ENCODE data around the gene ATG13. TPM values are rescaled to one million over a fixed set of nuclear protein-coding genes. Genes with fewer than 3 reads are reported as not detected.
A peak's percentile ranks its signal among the peaks of the same experiment; 100 is the strongest.

The ATG13 gene
- total RNA-seq, 2 donors from 2014 or later = 54.3 to 172 TPM

DNA sequence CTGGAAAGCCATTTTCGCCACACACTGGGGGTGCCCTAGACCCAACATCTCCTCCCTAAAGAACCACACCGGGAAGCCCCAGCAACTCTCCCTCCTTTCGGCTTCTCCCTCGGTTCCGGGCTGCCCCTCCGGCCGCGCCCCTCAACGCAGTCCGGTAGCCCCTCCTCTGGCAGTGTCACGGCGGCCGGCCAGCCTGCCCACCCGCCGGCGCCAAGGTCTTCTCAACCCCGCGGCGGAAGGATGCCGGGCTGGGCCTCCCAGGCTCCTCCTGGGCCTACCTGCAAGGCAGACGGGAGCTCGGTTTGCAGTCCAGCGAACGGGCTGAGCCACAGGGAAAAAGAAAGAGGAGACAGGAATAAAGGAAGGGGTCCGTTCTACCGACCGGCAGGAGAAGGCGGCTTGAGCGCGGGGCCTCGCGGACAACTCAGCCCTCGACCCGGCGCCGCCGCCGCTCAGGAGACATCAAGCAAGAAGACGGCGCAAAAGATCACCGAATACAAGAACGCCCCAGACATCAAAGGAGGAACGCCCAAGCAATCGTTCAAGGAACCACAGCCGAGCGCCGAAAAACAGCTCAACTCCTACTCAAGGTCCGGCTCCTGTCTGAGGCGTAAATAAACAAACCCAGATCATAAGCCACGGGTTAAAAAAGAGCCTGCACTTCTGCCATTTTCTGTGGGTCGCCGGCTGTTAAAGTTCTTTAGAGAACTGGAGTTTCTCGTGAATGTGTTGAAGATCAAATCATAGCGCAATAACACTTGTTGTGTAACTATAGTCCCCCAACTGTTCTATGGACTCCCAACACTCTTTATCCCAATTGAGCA lies 23.6 kb upstream of the ATG13 start, which contains the start of gene AMBRA1:
Gene AMBRA1 (minus strand): TSS at position 474 of the 824 bp plus-strand sequence. CDS start 45,643 bp downstream, outside the sequence.
- 1% methylated on average over 53 of the region's 54 CpGs for WGBS
- intact Hi-C loops (cut with DNase I) = no loop called here
- Histone ChIP-seq H3K4me1 (replicated peaks) (peaks cover 5% of the 10 kb centered on the region), H3K36me3 (no peaks in the 10 kb centered on the region), H3K27ac (peak within 1 kb of the TSS; percentile 80 to 83), H3K9me3 (no peaks in the 10 kb centered on the region), H3K27me3 (replicated peaks; ENCODE audit: insufficient read depth) (no peaks in the 10 kb centered on the region), H3K4me3 (peak within 1 kb of the TSS; percentile 84 to 89)
- peak; percentile 89 for DNase-seq (ENCODE audit: low spot score)
- TF ChIP-seq POLR2AphosphoS5 (IDR thresholded peaks at IDR 0.05) (peak; percentile 95), POLR2A (IDR thresholded peaks at IDR 0.05) (peak; percentile 65)
- TF ChIP-seq, protein P1, sequence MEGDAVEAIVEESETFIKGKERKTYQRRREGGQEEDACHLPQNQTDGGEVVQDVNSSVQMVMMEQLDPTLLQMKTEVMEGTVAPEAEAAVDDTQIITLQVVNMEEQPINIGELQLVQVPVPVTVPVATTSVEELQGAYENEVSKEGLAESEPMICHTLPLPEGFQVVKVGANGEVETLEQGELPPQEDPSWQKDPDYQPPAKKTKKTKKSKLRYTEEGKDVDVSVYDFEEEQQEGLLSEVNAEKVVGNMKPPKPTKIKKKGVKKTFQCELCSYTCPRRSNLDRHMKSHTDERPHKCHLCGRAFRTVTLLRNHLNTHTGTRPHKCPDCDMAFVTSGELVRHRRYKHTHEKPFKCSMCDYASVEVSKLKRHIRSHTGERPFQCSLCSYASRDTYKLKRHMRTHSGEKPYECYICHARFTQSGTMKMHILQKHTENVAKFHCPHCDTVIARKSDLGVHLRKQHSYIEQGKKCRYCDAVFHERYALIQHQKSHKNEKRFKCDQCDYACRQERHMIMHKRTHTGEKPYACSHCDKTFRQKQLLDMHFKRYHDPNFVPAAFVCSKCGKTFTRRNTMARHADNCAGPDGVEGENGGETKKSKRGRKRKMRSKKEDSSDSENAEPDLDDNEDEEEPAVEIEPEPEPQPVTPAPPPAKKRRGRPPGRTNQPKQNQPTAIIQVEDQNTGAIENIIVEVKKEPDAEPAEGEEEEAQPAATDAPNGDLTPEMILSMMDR (IDR thresholded peaks at IDR 0.05) = peak in 1 of 4 experiments; percentile 14

DNA sequence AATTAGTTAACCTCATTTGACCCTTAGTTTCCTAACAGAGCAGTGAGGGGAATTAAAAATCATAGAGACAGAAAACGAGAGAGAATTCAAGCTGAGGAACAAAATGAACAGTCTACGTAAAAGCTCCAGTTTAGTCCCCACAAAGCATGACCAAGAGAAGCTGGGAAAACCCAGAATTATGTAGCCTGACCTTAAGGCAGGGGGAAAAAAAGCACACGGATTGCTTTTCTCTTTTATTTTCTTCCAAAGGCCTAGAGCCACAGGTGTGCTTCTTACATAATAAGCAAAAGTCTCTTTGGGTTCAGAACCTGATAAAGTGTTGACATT lies 23.0 kb upstream of the ATG13 start:
- Histone ChIP-seq H3K27ac (peak overlapping the region; percentile 80 to 83), H3K4me3 (peak overlapping the region; percentile 84 to 89), H3K27me3 (replicated peaks; ENCODE audit: insufficient read depth) (no peaks in the 10 kb centered on the region), H3K36me3 (no peaks in the 10 kb centered on the region), H3K4me1 (replicated peaks) (peaks cover 5% of the 10 kb centered on the region), H3K9me3 (no peaks in the 10 kb centered on the region)
- no peak for DNase-seq (ENCODE audit: low spot score)
- WGBS = 28% methylated on average over 3 of the region's 3 CpGs
- TF ChIP-seq POLR2A (IDR thresholded peaks at IDR 0.05) (no peak), POLR2AphosphoS5 (IDR thresholded peaks at IDR 0.05) (no peak)
- TF ChIP-seq, protein P1 (IDR thresholded peaks at IDR 0.05) = no peak
- intact Hi-C loops (cut with DNase I) = no loop called here

DNA sequence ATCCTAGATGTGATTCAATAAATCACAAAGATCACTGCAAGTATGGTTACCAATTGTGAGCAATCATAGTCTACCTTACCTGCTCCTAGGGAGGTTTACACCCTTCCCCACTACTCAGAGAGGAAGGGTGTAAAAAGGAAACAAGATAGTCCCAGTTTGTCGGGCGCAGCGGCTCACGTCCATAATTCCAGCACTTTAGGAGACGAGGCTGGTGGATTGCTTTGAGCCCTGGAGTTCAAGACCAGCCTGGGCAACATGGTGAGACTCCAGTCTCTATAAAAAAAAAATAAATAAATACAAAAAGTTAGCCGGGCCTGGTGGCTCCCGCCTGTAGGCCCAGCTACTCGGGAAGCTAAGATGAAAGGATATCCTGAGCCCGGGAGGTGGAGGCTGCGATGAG lies 22.6 kb upstream of the ATG13 start:
- intact Hi-C loops (cut with DNase I) = no loop called here
- TF ChIP-seq, protein P1 (IDR thresholded peaks at IDR 0.05) = no peak
- TF ChIP-seq POLR2AphosphoS5 (IDR thresholded peaks at IDR 0.05) = no peak
- no peak for TF ChIP-seq POLR2A (IDR thresholded peaks at IDR 0.05)
- Histone ChIP-seq H3K9me3 (no peaks in the 10 kb centered on the region), H3K36me3 (no peaks in the 10 kb centered on the region), H3K4me1 (replicated peaks) (peaks cover 5% of the 10 kb centered on the region), H3K27me3 (replicated peaks; ENCODE audit: insufficient read depth) (no peaks in the 10 kb centered on the region), H3K27ac (no peak overlapping the region), H3K4me3 (no peak overlapping the region)
- no peak for DNase-seq (ENCODE audit: low spot score)
- WGBS = 92% methylated on average over 10 of the region's 10 CpGs

DNA sequence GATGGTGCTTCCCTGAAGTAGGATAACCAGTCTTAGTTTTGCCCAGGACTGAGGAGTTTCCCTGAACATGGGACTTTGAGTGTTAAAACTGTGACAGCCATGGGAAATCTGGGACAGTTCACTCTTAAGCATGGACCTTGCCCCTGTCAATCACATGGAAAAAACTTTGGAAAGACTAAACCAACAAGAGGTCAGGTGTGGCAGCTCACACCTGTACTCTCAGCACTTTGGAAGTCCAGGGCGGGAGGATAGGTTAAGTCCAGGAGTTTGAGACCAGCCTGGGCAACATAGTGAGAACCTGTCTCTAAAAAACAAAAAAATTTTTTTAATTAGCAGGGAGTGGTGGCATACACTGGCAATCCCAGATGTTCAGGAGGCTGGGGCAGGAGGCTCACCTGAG lies 20.2 kb upstream of the ATG13 start:
- 88% methylated on average over 1 of the region's 1 CpG for WGBS
- no peak for DNase-seq (ENCODE audit: low spot score)

More for the DNA sequence above, 20.2 kb upstream of the ATG13 start:
- no peaks in the 10 kb centered on the region for H3K9me3 ChIP-seq
- no peak for TF ChIP-seq POLR2A (IDR thresholded peaks at IDR 0.05)
- TF ChIP-seq, protein P1 (IDR thresholded peaks at IDR 0.05) = no peak
- TF ChIP-seq POLR2AphosphoS5 (IDR thresholded peaks at IDR 0.05) = no peak
- no peaks in the 10 kb centered on the region for H3K36me3 ChIP-seq
- H3K4me3 ChIP-seq = no peak overlapping the region
- intact Hi-C loops (cut with DNase I) = no loop called here
- no peaks in the 10 kb centered on the region for H3K27me3 ChIP-seq (replicated peaks; ENCODE audit: insufficient read depth)
- peaks cover 5% of the 10 kb centered on the region for H3K4me1 ChIP-seq (replicated peaks)
- no peak overlapping the region for H3K27ac ChIP-seq
